ENCODE measurements around the gene CHD9. TPM values are rescaled to one million over a fixed set of nuclear protein-coding genes. Genes with fewer than 3 reads are reported as not detected.
"Not testable (repeated sequence)": the region's sequence is repeated elsewhere in the genome, so short reads cannot be mapped to it uniquely, and the experiment has no call there.

The CHD9 gene
- polyA plus RNA-seq, 3 donors, result 53.2 to 65.6 (median 59.2) TPM

GRCh38 chr16:53285236-53285635 is 230.4 kb downstream of the CHD9 start:
- no peak for DNase-seq (ENCODE audit: extremely low read depth in 1 of 11, low read depth in 9 of 11, low spot score in 4 of 11)

- no peak for DNase-seq (ENCODE audit: extremely low read depth in 1 of 11, low read depth in 9 of 11, low spot score in 4 of 11)
Observed at GRCh38 chr16:53290520-53290919, 235.7 kb downstream of the CHD9 start.

- DNase-seq (ENCODE audit: extremely low read depth in 1 of 11, low read depth in 9 of 11, low spot score in 4 of 11), result no peak
Observed at GRCh38 chr16:53291757-53292392, 237.1 kb downstream of the CHD9 start.

DNA sequence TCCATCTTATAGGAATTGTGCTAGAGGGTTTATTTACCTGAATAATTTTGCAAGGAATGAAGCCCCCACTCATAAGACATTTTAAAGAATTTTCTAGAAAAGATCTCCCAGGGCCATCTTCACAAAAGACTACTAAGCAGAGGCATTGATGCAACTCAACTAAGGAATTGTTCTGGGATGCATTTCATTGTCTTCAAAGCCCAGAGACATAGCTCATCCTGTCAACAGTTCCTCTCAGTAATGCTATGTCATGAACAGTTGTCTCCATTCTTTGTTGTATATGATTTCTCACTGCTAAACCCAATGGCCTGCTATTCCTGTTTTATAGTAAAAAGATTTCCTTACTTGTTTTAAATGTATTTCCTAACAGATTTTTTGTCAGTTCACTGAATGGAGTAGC is 242.7 kb downstream of the CHD9 start:
- no peak for DNase-seq (ENCODE audit: extremely low read depth in 1 of 11, low read depth in 9 of 11, low spot score in 4 of 11)

GRCh38 chr16:53304334-53304733 is 249.5 kb downstream of the CHD9 start:
- DNase-seq (ENCODE audit: extremely low read depth in 1 of 11, low read depth in 9 of 11, low spot score in 4 of 11), result no peak

GRCh38 chr16:53305743-53306142 is 251.0 kb downstream of the CHD9 start:
- DNase-seq (ENCODE audit: extremely low read depth in 1 of 11, low read depth in 9 of 11, low spot score in 4 of 11), result no peak

DNA sequence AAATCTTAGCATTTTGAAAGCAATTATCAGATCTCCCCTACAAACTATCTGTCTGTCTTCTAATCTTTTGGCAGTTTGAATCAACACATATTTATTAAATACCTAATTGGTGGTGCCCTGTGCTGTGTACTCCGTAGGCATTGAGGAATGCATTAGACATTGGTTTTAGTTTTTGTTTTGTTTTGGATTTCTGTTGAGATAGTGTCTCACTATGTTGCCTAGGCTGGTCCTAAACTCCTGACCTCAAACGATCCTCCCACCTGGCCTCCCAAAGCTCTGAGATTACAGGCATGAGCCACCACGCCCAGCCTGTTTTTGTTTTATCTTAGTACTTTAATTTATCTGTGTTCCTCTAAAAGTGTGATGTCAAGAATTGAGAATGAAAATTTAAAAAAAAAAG is 254.7 kb downstream of the CHD9 start:
- no peak for DNase-seq (ENCODE audit: extremely low read depth in 1 of 11, low read depth in 9 of 11, low spot score in 4 of 11)

DNA sequence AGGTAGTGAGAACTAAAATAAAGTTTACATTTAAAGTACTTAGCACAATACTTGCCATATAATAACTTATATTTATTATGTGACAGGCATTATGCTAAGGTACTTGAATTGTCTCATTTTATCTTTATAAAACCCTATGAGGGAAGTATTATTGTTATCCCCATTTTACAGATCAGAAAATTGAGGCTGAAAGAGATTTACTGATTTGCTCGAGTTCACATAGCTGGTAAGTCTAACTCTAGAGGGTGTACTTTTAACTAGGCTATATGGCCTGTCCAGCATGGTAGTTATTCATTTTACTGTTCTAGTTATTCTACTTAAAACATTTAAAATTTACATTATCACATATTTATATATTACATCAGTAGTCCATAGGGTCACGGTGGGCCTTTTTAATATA is 266.2 kb downstream of the CHD9 start:
- no peak for DNase-seq (ENCODE audit: extremely low read depth in 1 of 11, low read depth in 9 of 11, low spot score in 4 of 11)

GRCh38 chr16:53323924-53324323 is 269.1 kb downstream of the CHD9 start:
- no peak for DNase-seq (ENCODE audit: extremely low read depth in 1 of 11, low read depth in 9 of 11, low spot score in 4 of 11)

- not testable (repeated sequence) for DNase-seq (ENCODE audit: extremely low read depth in 1 of 11, low read depth in 9 of 11, low spot score in 4 of 11)
Observed at GRCh38 chr16:53330991-53331390, 276.2 kb downstream of the CHD9 start.

- no peak for DNase-seq (ENCODE audit: extremely low read depth in 1 of 11, low read depth in 9 of 11, low spot score in 4 of 11)
Observed at GRCh38 chr16:53334581-53334980, 279.8 kb downstream of the CHD9 start.

DNA sequence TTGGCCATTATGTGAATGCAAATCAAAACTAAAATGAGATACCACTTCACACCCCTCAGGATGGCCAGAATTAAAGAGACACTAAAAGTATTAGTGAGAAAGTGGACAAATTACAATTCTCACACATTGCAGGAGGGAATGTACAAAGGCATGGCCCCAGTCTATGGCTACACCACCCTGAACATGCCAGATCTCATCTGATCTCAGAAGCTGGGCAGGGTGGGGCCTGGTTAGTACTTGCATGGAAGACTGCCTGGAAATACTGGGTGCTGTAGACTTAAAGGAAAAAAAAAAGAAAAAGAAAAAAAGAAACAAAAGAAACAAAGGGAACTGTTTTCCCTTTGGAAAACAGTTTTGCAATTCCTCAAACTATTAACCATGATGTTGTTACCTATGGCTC is 282.5 kb downstream of the CHD9 start:
- DNase-seq (ENCODE audit: extremely low read depth in 1 of 11, low read depth in 9 of 11, low spot score in 4 of 11), result no peak

- DNase-seq (ENCODE audit: extremely low read depth in 1 of 11, low read depth in 9 of 11, low spot score in 4 of 11), result no peak
Observed at GRCh38 chr16:53341792-53342191, 287.0 kb downstream of the CHD9 start.

- no peak for DNase-seq (ENCODE audit: extremely low read depth in 1 of 11, low read depth in 9 of 11, low spot score in 4 of 11)
Observed at GRCh38 chr16:53355064-53355463, 300.3 kb downstream of the CHD9 start.

DNA sequence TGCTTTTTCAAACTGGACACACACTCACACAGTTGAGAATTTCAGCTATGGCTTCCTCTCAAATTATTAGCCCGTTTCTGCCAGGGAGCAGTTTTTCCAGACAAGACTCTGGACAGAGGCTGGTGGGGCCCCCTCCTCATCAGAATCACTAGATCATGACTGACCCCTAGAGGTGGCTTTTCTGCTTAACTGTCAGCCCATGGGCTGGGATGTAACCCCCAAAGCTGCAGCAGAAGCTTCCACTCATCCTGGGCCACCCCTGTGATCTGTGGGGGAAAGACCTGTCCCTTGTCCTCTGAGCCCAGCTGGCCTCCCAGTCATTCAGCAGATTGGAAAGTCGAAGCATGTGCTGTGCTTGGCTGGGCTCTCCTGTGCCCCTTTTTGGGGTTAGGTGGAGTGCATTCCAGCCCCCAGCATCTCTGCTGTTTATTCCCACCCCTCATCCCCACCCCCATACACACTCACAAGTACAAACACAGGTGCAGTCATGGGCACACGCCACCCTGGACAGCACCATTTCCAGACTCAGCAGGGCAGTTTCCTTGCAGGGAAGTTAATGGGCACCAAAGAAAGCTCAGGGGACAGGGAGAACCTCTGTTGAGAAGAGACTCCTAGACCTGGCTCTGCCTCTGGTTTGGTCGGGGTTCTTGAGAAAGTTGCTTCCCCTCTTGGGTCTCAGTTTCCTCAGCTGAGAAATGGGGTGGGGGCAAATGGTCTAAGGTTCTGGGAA is 301.9 kb downstream of the CHD9 start:
- DNase-seq (ENCODE audit: extremely low read depth in 1 of 11, low read depth in 9 of 11, low spot score in 4 of 11), result no peak

DNA sequence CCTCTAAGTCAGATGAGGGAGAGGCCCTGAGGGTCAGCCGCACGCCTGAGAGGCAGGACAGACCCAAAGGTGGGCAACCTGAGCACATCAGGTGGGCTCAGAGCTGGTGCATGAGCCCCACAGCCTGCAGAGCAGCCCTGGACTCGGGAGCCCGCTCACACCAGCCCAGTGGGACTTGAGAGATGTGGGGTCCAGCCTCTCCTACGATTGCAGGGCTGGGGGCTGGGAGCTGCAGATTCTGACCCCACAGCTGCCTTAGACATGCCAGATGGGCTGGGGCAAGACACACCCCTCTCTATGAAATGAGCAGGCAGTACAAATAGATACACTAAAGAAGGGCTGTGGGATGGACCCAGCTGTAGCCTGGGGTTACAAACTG is 302.4 kb downstream of the CHD9 start:
- DNase-seq (ENCODE audit: extremely low read depth in 1 of 11, low read depth in 9 of 11, low spot score in 4 of 11), result no peak

GRCh38 chr16:53357955-53358354 is 303.2 kb downstream of the CHD9 start:
- no peak for DNase-seq (ENCODE audit: extremely low read depth in 1 of 11, low read depth in 9 of 11, low spot score in 4 of 11)

DNA sequence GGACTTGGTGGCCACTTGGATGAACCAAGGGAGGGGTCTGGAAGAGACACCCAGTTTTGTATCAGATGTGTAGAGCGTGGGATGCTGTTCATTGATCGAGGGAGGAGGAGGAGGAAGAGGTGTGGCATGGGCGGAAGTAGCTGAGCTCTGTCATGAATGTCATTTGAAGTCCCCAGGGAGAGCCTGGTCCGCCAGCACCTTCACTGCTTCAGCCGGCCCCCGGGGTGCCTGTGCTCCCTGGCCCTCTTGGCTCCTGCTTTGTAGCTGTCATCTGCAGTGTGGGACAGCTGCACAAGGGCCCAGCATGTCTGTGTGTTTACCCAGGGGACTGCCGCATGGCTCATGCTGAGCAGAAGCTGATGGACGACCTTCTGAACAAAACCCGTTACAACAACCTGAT is 304.1 kb downstream of the CHD9 start:
- no peak for DNase-seq (ENCODE audit: extremely low read depth in 1 of 11, low read depth in 9 of 11, low spot score in 4 of 11)

DNA sequence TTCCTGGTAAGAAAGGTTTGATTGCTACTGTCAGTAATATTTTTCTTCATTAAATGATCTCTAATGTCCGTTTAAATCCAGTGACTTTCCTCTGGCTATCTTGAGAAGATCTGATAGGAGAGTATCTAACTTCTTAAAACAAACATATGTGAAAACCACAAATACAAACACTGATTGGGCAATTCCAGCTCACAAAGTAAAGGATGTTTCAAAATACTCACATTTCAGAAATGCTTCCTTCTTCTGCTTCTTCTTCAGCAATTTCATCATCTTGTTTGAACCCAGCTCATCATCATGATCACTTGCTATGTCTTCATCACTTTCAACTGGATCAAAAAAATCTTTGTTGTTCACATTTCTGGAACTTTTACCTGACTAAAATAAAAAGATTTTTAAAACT is 315.1 kb downstream of the CHD9 start:
- DNase-seq (ENCODE audit: extremely low read depth in 1 of 11, low read depth in 9 of 11, low spot score in 4 of 11), result no peak

GRCh38 chr16:53370827-53371226 is 316.0 kb downstream of the CHD9 start:
- no peak for DNase-seq (ENCODE audit: extremely low read depth in 1 of 11, low read depth in 9 of 11, low spot score in 4 of 11)
